ENCODE measurements around the gene C16orf74. TPM values are rescaled to one million over a fixed set of nuclear protein-coding genes. Genes with fewer than 3 reads are reported as not detected.

The C16orf74 gene
- total RNA-seq, 1 donor from 2014 or later: 0.64 TPM

- H3K4me3 Mint-ChIP-seq (ENCODE audit: unreplicated experiment): no peak overlapping the region
- H3K36me3 Mint-ChIP-seq (ENCODE audit: low read depth, unreplicated experiment): no peaks in the 10 kb centered on the region
- no peak for TF ChIP-seq CTCF (IDR thresholded peaks at IDR 0.05; ENCODE audit: unreplicated experiment)
- peaks cover 5% of the 10 kb centered on the region for H3K27me3 Mint-ChIP-seq (ENCODE audit: unreplicated experiment)
- no peak overlapping the region for H3K27ac Mint-ChIP-seq (ENCODE audit: unreplicated experiment)
- H3K4me1 Mint-ChIP-seq (ENCODE audit: unreplicated experiment): no peaks in the 10 kb centered on the region
- no peak for DNase-seq (ENCODE audit: low spot score)
- H3K9me3 Mint-ChIP-seq (ENCODE audit: unreplicated experiment): no peaks in the 10 kb centered on the region
Observed at GRCh38 chr16:85699628-85700027, 51.3 kb downstream of the C16orf74 start.

- DNase-seq (ENCODE audit: low spot score): no peak
- H3K4me1 Mint-ChIP-seq (ENCODE audit: unreplicated experiment): no peaks in the 10 kb centered on the region
Observed at GRCh38 chr16:85698935-85699558, 51.8 kb downstream of the C16orf74 start.

GRCh38 chr16:85698459-85698891 lies 52.4 kb downstream of the C16orf74 start:
- Mint-ChIP-seq H3K36me3 (ENCODE audit: low read depth, unreplicated experiment) (no peaks in the 10 kb centered on the region), H3K9me3 (ENCODE audit: unreplicated experiment) (no peaks in the 10 kb centered on the region), H3K4me1 (ENCODE audit: unreplicated experiment) (no peaks in the 10 kb centered on the region), H3K27me3 (ENCODE audit: unreplicated experiment) (peaks cover 5% of the 10 kb centered on the region), H3K4me3 (ENCODE audit: unreplicated experiment) (no peak overlapping the region), H3K27ac (ENCODE audit: unreplicated experiment) (no peak overlapping the region)
- no peak for DNase-seq (ENCODE audit: low spot score)
- no peak for TF ChIP-seq CTCF (IDR thresholded peaks at IDR 0.05; ENCODE audit: unreplicated experiment)

More at GRCh38 chr16:85698935-85699558, 51.8 kb downstream of the C16orf74 start:
- Mint-ChIP-seq H3K9me3 (ENCODE audit: unreplicated experiment) (no peaks in the 10 kb centered on the region), H3K27me3 (ENCODE audit: unreplicated experiment) (peaks cover 5% of the 10 kb centered on the region), H3K4me3 (ENCODE audit: unreplicated experiment) (no peak overlapping the region), H3K27ac (ENCODE audit: unreplicated experiment) (no peak overlapping the region), H3K36me3 (ENCODE audit: low read depth, unreplicated experiment) (no peaks in the 10 kb centered on the region)
- TF ChIP-seq CTCF (IDR thresholded peaks at IDR 0.05; ENCODE audit: unreplicated experiment): no peak

GRCh38 chr16:85697431-85697830 lies 53.5 kb downstream of the C16orf74 start:
- H3K27me3 Mint-ChIP-seq (ENCODE audit: unreplicated experiment): peaks cover 2% of the 10 kb centered on the region
- TF ChIP-seq CTCF (IDR thresholded peaks at IDR 0.05; ENCODE audit: unreplicated experiment): no peak
- H3K36me3 Mint-ChIP-seq (ENCODE audit: low read depth, unreplicated experiment): no peaks in the 10 kb centered on the region
- no peaks in the 10 kb centered on the region for H3K4me1 Mint-ChIP-seq (ENCODE audit: unreplicated experiment)
- DNase-seq (ENCODE audit: low spot score): no peak
- no peak overlapping the region for H3K4me3 Mint-ChIP-seq (ENCODE audit: unreplicated experiment)
- H3K27ac Mint-ChIP-seq (ENCODE audit: unreplicated experiment): no peak overlapping the region
- H3K9me3 Mint-ChIP-seq (ENCODE audit: unreplicated experiment): no peaks in the 10 kb centered on the region

- Mint-ChIP-seq H3K4me1 (ENCODE audit: unreplicated experiment) (no peaks in the 10 kb centered on the region), H3K9me3 (ENCODE audit: unreplicated experiment) (no peaks in the 10 kb centered on the region), H3K27me3 (ENCODE audit: unreplicated experiment) (peaks cover 2% of the 10 kb centered on the region), H3K4me3 (ENCODE audit: unreplicated experiment) (no peak overlapping the region), H3K27ac (ENCODE audit: unreplicated experiment) (no peak overlapping the region), H3K36me3 (ENCODE audit: low read depth, unreplicated experiment) (no peaks in the 10 kb centered on the region)
- no peak for TF ChIP-seq CTCF (IDR thresholded peaks at IDR 0.05; ENCODE audit: unreplicated experiment)
- DNase-seq (ENCODE audit: low spot score): no peak
Observed at GRCh38 chr16:85696781-85697180, 54.1 kb downstream of the C16orf74 start.

Measured in endothelial cell (in vitro differentiated cells).